PFSK-1 (cell line): ENCODE results near the gene RGL1.

Experiments
- FOXP2 ChIP-seq: optimal IDR thresholded peaks from 2 replicates; pipeline ENCODE3; 2011; ENCODE audit warnings: borderline replicate concordance, control low read depth, inconsistent platforms; ENCODE audit not compliant: insufficient read depth; ENCODE audit errors: extremely low read length, extremely low read depth
- POLR2AphosphoS5 ChIP-seq: IDR thresholded peaks from 2 replicates; pipeline ENCODE4 v1.6.1; 2012; ENCODE audit warnings: low read depth, mild to moderate bottlenecking, control low read depth, low read length, moderate library complexity
- SIN3A ChIP-seq: IDR thresholded peaks from 2 replicates; pipeline ENCODE4 v1.6.1; 2012; ENCODE audit warnings: mild to moderate bottlenecking, low read length, moderate library complexity, borderline replicate concordance; ENCODE audit not compliant: insufficient read depth
- TAF1 ChIP-seq: IDR thresholded peaks from 2 replicates; pipeline ENCODE4 v1.6.1; 2012; ENCODE audit warnings: low read length, control low read depth, borderline replicate concordance; ENCODE audit not compliant: insufficient read depth
- TF ChIP-seq, protein P1 (sequence below), 2 experiments: IDR thresholded peaks; 2 replicates each; pipeline versions ENCODE4 v1.6.1 to v1.8.0; 2011 to 2012; ENCODE audit warnings: low read depth in 2 of 2, low read length in 2 of 2, control low read depth in 1 of 2, inconsistent platforms in 1 of 2, mild to moderate bottlenecking in 1 of 2, moderate library complexity in 1 of 2; ENCODE audit not compliant: insufficient read depth in 1 of 2

RGL1 gene

DNA sequence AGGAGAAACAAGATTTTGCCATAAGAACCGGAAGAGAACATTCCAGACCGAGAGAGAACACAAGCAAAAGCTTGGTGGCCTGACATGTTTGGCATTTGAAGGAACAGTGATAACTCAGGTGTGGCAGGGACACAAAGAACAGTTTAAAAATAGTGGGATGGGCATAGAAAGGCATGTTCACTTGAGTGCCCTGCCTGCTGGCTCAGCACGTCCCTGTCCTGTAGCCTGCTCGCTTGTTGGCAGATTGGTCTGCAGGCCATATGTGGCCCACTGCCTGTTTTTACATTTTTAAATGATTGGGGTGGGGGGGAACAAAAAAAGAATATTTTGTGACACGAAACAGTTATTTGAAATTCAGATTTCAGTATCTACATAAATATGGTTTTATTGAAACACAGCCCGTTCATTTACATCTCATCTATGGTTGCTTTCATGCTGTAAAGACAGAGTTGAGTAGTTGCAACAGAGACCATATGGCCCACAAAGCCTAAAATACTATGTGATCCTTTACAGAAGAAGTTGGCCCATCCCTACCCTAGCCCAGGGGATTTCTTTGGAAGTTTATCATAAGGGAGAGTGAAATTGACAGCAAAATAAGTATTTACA, 100.7 kb downstream of the RGL1 start:
- TF ChIP-seq TAF1 (no peak), POLR2AphosphoS5 (no peak), SIN3A (no peak), FOXP2 (no peak)
- TF ChIP-seq, protein P1, sequence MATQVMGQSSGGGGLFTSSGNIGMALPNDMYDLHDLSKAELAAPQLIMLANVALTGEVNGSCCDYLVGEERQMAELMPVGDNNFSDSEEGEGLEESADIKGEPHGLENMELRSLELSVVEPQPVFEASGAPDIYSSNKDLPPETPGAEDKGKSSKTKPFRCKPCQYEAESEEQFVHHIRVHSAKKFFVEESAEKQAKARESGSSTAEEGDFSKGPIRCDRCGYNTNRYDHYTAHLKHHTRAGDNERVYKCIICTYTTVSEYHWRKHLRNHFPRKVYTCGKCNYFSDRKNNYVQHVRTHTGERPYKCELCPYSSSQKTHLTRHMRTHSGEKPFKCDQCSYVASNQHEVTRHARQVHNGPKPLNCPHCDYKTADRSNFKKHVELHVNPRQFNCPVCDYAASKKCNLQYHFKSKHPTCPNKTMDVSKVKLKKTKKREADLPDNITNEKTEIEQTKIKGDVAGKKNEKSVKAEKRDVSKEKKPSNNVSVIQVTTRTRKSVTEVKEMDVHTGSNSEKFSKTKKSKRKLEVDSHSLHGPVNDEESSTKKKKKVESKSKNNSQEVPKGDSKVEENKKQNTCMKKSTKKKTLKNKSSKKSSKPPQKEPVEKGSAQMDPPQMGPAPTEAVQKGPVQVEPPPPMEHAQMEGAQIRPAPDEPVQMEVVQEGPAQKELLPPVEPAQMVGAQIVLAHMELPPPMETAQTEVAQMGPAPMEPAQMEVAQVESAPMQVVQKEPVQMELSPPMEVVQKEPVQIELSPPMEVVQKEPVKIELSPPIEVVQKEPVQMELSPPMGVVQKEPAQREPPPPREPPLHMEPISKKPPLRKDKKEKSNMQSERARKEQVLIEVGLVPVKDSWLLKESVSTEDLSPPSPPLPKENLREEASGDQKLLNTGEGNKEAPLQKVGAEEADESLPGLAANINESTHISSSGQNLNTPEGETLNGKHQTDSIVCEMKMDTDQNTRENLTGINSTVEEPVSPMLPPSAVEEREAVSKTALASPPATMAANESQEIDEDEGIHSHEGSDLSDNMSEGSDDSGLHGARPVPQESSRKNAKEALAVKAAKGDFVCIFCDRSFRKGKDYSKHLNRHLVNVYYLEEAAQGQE (IDR thresholded peaks at IDR 0.05; ENCODE audit: insufficient read depth in 1 of 2, low read depth in 2 of 2, low read length in 2 of 2) = no peak

DNA sequence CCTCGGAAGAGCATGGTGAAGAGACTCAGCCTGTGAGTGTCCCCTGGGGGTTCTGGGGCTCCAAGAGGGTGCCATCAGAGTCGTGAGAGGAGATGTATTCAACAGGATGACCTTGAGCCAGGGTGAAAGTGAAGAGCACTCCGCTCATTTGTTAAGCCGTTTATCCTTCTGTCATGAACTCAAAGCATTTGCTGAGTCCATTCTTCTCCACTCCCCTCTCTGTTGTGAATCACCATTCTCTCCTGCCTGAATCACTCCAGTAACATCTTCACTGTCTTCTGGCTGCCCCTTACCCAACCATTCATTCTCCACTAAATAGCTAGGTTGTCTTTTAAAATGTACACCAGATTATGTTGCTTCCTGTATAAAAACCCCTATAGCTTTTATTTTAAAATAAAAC, 102.2 kb downstream of the RGL1 start:
- TF ChIP-seq POLR2AphosphoS5 = no peak
- no peak for TF ChIP-seq FOXP2
- TF ChIP-seq TAF1 = no peak
- TF ChIP-seq, protein P1 (IDR thresholded peaks at IDR 0.05; ENCODE audit: insufficient read depth in 1 of 2, low read depth in 2 of 2, low read length in 2 of 2) = no peak
- no peak for TF ChIP-seq SIN3A

- TF ChIP-seq TAF1 (no peak), POLR2AphosphoS5 (no peak), FOXP2 (no peak), SIN3A (no peak)
- TF ChIP-seq, protein P1 (IDR thresholded peaks at IDR 0.05; ENCODE audit: insufficient read depth in 1 of 2, low read depth in 2 of 2, low read length in 2 of 2) = no peak
These were observed 103.2 kb downstream of the RGL1 start for GRCh38 chr1:183908079-183908478.

DNA sequence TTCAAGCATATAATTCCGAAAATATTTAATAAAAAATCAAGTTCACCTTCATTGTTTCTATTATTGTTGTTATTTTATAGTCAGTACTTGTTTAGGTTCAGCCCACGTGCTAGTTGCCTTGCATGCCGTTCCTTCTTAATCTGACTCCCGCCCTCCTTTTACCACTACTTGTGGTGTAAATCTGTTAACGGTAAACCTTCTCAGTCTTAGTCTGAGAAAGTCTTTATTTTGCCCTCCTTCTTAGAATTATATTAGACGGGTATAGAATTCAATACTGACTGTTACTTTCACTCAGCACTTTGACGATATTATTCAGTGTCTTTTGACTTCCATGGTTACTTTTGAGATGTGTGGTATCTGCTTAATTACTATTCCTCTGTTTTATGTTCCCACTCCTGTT, 104.8 kb downstream of the RGL1 start:
- no peak for TF ChIP-seq SIN3A
- TF ChIP-seq POLR2AphosphoS5 = no peak
- TF ChIP-seq TAF1 = no peak
- TF ChIP-seq FOXP2 = no peak
- TF ChIP-seq, protein P1 (IDR thresholded peaks at IDR 0.05; ENCODE audit: insufficient read depth in 1 of 2, low read depth in 2 of 2, low read length in 2 of 2) = no peak
